GDM1 (cell line): ENCODE measurements around the gene PPP1R14B.
"Not testable (repeated sequence)": the region's sequence is repeated elsewhere in the genome, so short reads cannot be mapped to it uniquely, and the experiment has no call there.

Experiments
- DNase-seq: peaks from one replicate; lab custom pipeline; 2025; lab: John Stamatoyannopoulos, UW

The PPP1R14B gene

DNA sequence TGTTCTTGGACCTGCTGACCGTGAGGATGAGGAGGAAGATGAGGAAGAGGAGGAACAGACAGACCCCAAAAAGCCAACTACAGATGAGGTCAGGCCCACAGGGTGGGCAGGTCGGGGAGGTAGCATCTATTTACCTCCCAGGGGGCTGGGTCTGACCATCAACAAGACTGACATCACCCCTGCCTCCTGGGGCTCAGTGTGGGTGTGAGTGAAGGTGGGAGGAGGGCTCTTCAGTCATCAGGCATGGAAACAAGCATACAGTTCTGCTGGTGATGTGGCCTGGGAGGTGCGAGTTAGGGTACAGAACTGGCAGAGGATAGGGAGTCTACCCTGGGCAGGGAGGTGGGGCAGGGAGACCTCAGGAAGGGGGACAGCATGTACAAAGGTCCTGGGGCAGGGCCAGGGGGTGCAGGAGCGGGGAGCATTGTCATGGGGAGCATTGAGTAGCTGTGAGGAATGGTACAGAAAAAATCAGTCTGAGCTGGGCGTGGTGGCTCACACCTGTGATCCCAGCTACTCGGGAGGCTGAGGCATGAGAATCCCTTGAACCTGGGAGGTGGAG is 13.5 kb upstream of the PPP1R14B start:
- no peak for DNase-seq

DNA sequence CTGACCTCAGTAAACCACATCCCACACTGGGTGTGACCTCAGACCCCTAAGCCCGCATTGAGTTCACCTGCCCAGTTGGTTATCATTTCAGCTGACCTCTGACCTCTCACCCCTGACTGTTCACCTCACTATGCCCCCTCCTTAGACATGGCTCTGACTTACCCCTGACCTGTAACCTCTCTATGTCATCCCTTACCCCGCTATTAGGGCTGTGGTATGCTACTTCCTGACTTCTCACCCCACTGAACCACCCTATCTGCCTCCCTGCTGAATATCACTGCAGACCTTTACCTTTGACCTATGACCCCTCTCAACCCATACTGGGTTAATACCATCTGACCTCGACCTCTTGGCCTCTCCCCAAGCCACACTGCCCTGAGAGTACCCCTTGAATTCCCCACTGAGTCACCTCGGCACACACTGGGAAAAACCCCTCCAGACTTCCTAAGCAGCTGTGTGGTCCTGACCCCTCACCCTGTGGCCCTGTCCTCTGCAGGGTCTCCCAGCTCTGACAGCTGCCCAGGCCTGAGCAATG is 12.9 kb upstream of the PPP1R14B start:
- DNase-seq: no peak

DNA sequence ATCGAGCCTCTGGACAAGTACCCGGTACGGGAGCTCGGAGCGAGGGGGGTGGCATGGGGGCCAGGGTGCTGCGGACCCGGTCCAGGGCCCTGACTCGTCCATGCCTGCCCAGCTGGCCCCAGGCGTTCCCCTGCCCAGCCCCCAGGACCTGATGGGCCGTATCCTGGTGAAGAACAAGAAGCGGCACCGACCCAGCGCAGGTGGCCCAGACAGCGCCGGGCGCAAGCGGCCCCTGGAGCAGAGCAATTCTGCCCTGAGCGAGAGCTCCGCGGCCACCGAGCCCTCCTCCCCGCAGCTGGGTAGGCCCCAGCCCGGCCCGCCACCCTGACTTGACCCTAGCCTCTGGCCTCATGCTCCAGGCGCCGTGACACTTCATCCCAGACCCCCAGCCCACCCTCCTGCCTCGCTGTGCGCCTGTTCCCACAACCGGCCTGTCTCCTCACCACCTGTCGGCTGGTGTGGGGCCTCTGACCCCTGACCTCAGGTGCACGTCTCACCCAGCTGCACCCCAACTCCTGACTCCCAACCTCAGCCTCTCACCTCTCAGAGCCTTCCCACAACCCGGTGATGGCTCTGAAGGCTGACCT is 12.3 kb upstream of the PPP1R14B start:
- no peak for DNase-seq

- no peak for DNase-seq
These were observed 11.6 kb upstream of the PPP1R14B start for GRCh38 chr11:64258356-64258755.

DNA sequence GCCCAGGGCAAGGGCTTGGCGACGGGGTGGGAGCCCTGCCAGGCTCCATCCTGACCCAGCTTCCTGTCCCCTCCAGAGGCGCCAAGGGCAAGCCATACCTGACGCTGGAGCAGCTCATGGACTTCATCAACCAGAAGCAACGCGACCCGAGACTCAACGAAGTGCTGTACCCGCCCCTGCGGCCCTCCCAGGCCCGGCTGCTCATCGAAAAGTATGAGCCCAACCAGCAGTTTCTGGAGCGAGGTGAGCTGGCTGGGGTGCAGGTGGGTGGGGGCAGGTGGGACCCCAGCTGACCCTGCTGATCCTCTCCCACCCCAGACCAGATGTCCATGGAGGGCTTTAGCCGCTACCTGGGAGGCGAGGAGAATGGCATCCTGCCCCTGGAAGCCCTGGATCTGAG is 9.6 kb upstream of the PPP1R14B start:
- DNase-seq: no peak

GRCh38 chr11:64255135-64256128 is 8.7 kb upstream of the PPP1R14B start:
- no peak for DNase-seq

GRCh38 chr11:64254326-64254725 is 7.6 kb upstream of the PPP1R14B start:
- DNase-seq: no peak

- no peak for DNase-seq
These were observed 6.7 kb upstream of the PPP1R14B start for GRCh38 chr11:64253481-64253880.

DNA sequence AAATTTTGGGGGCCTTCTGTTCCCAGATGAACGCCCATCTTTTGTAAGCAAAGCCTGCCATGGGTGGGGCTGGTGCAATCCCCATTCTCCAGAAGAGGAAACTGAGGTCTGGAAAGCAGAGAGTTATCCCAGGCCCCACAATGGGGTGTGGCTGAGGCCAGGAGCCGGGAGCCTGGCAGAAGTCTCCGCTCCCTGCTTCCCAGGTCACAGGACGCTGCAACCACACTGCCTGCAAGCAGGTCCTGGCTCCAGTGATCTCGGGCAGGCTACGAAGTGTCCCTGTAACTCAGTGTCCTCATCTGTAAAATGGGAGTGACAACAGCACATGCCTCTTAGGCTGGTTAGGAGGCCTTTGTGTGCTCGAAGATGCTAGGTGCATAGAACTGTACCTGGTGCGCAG is 6.3 kb upstream of the PPP1R14B start:
- no peak for DNase-seq

- no peak for DNase-seq
These were observed 5.5 kb upstream of the PPP1R14B start for GRCh38 chr11:64252003-64252872.

DNA sequence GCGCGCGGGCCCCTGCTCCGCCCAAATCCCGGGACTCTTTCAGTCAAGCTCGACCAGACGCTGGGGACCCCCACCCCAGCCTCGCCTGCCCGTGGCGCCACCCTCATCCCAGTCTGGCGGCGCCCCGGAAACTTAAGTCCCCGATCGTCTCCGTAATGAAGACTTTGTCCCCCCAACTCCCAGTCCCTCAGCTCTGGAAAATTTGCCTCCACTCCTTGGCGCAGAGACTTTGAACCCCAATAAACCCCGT is 4.9 kb upstream of the PPP1R14B start:
- no peak for DNase-seq

- DNase-seq: no peak
These were observed 4.4 kb upstream of the PPP1R14B start, which contains the start of gene PLCB3 for GRCh38 chr11:64251016-64251752. Gene PLCB3, plus strand, starts transcription at chr11:64251530. Its CDS starts 120 bp downstream, at chr11:64251650.

GRCh38 chr11:64250415-64251015 is 3.8 kb upstream of the PPP1R14B start:
- no peak for DNase-seq

DNA sequence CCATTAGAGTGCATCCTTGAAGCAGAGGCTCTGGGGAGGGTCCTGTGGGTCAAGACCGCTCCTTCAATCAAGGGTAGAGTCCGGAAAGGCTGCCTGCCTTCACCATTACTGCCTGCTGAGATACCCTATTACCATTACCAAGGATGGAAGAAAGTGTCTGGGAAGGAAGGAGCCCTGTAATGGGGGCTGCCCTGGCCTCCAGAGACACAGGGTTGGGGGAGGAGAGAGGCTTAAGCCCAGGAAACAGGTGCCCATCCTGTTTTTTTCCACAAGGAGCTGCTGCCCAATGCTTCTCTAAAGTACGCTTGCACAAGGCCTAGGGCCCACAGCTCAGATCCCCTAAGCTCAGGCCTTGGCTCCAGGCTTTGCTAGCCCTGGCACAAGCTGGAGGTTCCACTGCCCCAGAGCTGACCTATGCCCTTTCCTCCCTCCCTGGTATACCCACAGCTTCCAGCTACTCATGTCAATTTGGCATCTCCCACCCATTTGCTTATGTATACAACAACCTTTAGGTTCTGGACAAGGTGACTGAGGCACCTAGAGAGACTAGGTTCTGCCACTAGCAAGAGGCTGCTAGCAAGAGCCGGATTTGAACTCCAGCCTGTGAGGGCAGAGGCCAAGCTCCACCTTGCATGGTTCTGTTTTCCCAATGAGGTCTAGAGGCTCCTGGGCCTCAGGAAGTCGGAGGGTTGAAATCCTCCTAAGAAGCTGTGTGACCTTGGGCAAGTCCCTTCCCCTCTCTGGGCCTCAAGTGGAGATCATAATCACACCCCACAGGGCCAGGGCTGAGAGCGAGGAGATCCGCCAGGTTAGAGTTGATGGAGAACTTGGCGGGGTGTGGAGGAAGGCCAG is 3.0 kb upstream of the PPP1R14B start:
- no peak for DNase-seq

DNA sequence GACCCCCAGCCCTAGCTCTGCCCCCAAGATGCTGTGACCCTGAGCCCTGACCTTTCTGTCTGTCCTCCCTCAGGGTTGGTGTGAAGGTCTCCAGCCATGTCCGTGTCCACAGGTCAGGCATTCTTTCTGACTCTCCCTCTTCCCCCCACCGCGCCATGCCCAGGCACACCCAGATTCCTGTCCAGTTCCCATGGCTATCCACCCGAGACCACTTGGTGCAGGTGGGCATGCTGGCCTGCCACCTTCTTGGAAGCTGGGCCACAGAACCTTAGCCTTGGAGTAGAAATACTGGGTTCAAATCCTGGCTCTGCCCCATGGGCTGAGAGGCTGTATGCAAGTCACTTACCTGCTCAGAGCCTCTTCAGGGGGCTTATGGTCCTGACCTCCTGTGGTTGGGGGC is 2.3 kb upstream of the PPP1R14B start:
- no peak for DNase-seq

- no peak for DNase-seq
These were observed 1.8 kb upstream of the PPP1R14B start for GRCh38 chr11:64248578-64248977.

GRCh38 chr11:64247729-64248531 is 1.2 kb upstream of the PPP1R14B start:
- no peak for DNase-seq

DNA sequence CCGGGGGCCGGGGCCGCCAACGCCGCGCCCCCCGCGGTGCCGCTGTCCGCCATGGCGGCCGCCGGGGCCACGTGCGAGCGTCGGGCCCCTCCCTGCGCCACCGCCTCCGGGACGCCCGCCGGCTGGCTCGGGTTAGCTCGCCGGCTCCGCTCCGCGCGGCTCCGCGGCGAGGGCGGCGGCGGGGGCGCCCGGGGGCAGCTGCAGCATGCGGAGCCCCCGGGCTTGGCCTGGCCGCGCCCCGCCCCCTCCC is 197 bp downstream of the PPP1R14B start:
- not testable (repeated sequence) for DNase-seq
